ENCODE measurements around the gene GAA. TPM values are rescaled to one million over a fixed set of nuclear protein-coding genes. Genes with fewer than 3 reads are reported as not detected.

GAA gene
- polyA plus RNA-seq, 1 of the 3 experiments (the other 2 are of a cell fraction) = 27.3 TPM

DNA sequence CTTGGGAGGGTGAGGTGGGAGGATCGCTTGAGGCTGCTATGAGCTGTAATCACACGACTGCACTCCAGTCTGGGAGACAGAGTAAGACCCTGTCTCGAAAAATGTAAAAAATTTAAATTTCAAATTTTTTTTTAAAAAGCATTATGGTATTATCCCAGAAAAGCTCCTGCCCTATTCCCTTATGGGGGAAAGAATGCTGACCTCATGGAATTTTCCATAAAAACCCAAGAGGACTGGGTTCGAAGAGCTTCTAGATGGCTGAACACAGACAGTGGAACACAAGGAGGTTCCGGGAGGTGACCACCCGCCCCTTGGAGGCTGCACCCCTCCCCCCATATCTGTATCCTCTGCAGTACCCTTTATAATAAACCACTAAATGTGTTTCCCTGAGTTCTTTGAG is 41.5 kb downstream of the GAA start:
- H3F3A ChIP-seq (replicated peaks; ENCODE audit: insufficient read depth) = peaks cover 5% of the 10 kb centered on the region
- H3K4me3 ChIP-seq (ENCODE audit: low read depth in 2 of 2, low read length in 1 of 2) = no peak overlapping the region
- H3K9me3 ChIP-seq = no peaks in the 10 kb centered on the region
- no peaks in the 10 kb centered on the region for H3K27me3 ChIP-seq (ENCODE audit: insufficient read depth)
- H3K9me2 ChIP-seq = no peaks in the 10 kb centered on the region
- H3K4me1 ChIP-seq (ENCODE audit: control insufficient read depth in 1 of 2, insufficient read depth in 2 of 2, low read depth in 1 of 2, low read length in 1 of 2) = peaks cover 0 to 16% of the 10 kb centered on the region in 2 experiments; a peak in 2 of 4 replicates
- CTCF ChIA-PET = interaction anchor here (1.4 to 6.6 kb wide), 3 partner anchors 15 to 61 kb away, joined by 5 to 55 read pairs (median 17); partner anchors contain the start of gene GAA
- POLR2A ChIA-PET = no interaction called here
- DNase-seq = no peak
- peaks cover 30% of the 10 kb centered on the region for H4K20me1 ChIP-seq (ENCODE audit: insufficient read depth)
- peaks cover 65% of the 10 kb centered on the region for H3K79me2 ChIP-seq (ENCODE audit: insufficient read depth)
- H3K27ac ChIP-seq (ENCODE audit: low read depth in 2 of 2, low read length in 1 of 2) = no peak overlapping the region
- H3K4me2 ChIP-seq = no peak overlapping the region
- 97% methylated on average over 6 of the region's 6 CpGs for WGBS (ENCODE audit: low lambda C conversion rate)
- no peak overlapping the region for H3K9ac ChIP-seq
- TF ChIP-seq, protein P1, sequence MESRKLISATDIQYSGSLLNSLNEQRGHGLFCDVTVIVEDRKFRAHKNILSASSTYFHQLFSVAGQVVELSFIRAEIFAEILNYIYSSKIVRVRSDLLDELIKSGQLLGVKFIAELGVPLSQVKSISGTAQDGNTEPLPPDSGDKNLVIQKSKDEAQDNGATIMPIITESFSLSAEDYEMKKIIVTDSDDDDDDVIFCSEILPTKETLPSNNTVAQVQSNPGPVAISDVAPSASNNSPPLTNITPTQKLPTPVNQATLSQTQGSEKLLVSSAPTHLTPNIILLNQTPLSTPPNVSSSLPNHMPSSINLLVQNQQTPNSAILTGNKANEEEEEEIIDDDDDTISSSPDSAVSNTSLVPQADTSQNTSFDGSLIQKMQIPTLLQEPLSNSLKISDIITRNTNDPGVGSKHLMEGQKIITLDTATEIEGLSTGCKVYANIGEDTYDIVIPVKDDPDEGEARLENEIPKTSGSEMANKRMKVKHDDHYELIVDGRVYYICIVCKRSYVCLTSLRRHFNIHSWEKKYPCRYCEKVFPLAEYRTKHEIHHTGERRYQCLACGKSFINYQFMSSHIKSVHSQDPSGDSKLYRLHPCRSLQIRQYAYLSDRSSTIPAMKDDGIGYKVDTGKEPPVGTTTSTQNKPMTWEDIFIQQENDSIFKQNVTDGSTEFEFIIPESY (IDR thresholded peaks at IDR 0.05; ENCODE audit: borderline replicate concordance, low read depth) = no peak
- no peak for TF ChIP-seq NFIC (IDR thresholded peaks at IDR 0.05; ENCODE audit: borderline replicate concordance)
- peaks cover 55 to 68% of the 10 kb centered on the region in 2 experiments for H3K36me3 ChIP-seq (replicated peaks in 1 of 2; ENCODE audit: control insufficient read depth in 1 of 2, insufficient read depth in 2 of 2, low read length in 1 of 2)
- H2AFZ ChIP-seq (ENCODE audit: low read depth) = no peak overlapping the region

DNA sequence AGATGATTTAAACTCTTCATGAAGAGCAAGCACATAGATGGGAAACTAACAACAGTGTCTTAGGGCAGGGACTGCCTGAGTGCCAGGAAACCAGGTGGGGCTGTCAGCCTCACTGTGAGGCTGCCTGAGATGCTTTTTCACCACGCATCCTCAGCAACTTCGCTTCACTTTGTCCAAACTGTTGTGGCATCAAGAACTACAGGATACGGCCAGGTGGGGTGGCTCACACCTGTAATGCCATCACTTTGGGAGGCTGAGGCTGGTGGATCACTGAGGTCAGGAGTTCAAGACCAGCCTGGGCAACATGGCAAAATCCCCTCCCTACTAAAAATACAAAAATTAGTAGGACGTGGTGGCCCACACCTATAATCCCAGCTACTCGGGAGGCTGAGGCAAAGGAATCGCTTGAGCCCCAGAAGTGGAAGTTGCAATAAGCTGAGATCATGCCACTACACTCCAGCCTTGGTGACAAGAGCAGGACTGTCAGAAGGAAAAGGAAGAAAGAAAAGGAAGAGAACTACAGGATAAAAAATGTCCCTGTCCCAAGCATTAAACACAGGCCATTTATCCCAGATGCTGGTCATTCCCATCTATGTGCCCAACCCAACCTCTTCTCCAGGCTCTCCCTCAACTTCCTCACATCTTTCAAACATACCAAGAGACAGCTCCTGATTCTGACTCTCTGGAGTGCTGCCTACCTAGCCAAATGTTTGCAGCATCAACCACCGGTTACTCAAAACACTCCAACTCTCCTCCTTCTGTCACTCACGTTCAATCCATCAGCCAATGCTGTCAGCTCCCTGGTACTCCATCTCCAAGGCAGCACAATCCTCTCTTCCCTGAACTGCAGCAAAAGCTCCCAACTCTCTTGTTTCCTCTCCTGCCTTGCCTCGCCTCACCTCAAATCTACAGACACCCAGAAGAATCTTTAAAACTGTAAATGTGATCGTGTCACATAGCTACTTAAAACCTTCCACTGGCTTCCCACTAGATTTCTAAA is 44.0 kb downstream of the GAA start:
- H3F3A ChIP-seq (replicated peaks; ENCODE audit: insufficient read depth) = peaks cover 9% of the 10 kb centered on the region
- no peaks in the 10 kb centered on the region for H3K9me2 ChIP-seq
- no peaks in the 10 kb centered on the region for H3K9me3 ChIP-seq
- H3K4me3 ChIP-seq (ENCODE audit: low read depth in 2 of 2, low read length in 1 of 2) = peak overlapping the region; percentile 79 to 97
- ChIA-PET POLR2A (interaction anchor here (0.6 to 1.4 kb wide), 7 partner anchors 12 to 547 kb away, joined by 3 to 11 read pairs (median 3); partner anchors contain the start of gene GAA), CTCF (interaction anchor here (0.9 to 6.6 kb wide), 7 partner anchors 17 to 219 kb away, joined by 3 to 55 read pairs (median 4); partner anchors contain the start of gene GAA)
- H3K36me3 ChIP-seq (replicated peaks in 1 of 2; ENCODE audit: control insufficient read depth in 1 of 2, insufficient read depth in 2 of 2, low read length in 1 of 2) = peaks cover 34 to 51% of the 10 kb centered on the region in 2 experiments
- H3K27ac ChIP-seq (ENCODE audit: low read depth in 2 of 2, low read length in 1 of 2) = peak overlapping the region in 1 of 2 experiments; percentile 86; a peak in 1 of 4 replicates
- 68% methylated on average over 10 of the region's 10 CpGs for WGBS (ENCODE audit: low lambda C conversion rate)
- no peaks in the 10 kb centered on the region for H3K27me3 ChIP-seq (ENCODE audit: insufficient read depth)
- peaks cover 82% of the 10 kb centered on the region for H3K79me2 ChIP-seq (ENCODE audit: insufficient read depth)
- H3K9ac ChIP-seq = peak overlapping the region; percentile 98
- DNase-seq = no peak
- TF ChIP-seq, protein P2, sequence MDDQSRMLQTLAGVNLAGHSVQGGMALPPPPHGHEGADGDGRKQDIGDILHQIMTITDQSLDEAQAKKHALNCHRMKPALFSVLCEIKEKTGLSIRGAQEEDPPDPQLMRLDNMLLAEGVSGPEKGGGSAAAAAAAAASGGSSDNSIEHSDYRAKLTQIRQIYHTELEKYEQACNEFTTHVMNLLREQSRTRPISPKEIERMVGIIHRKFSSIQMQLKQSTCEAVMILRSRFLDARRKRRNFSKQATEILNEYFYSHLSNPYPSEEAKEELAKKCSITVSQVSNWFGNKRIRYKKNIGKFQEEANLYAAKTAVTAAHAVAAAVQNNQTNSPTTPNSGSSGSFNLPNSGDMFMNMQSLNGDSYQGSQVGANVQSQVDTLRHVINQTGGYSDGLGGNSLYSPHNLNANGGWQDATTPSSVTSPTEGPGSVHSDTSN (IDR thresholded peaks at IDR 0.05) = 0 out of 2 replicates have a peak, but pooled peaks have one; percentile 18
- no peak for TF ChIP-seq TAF1 (IDR thresholded peaks at IDR 0.05; ENCODE audit: borderline replicate concordance, low read depth, low read length)
- peaks cover 4 to 21% of the 10 kb centered on the region in 2 experiments; a peak in 2 of 4 replicates for H3K4me1 ChIP-seq (ENCODE audit: control insufficient read depth in 1 of 2, insufficient read depth in 2 of 2, low read depth in 1 of 2, low read length in 1 of 2)
- H3K4me2 ChIP-seq = peak overlapping the region; percentile 96
- peaks cover 30% of the 10 kb centered on the region for H4K20me1 ChIP-seq (ENCODE audit: insufficient read depth)
- H2AFZ ChIP-seq (ENCODE audit: low read depth) = no peak overlapping the region
